Upper lobe of left lung (tissue), 6 donors: ENCODE measurements around the gene VPS36. TPM values are rescaled to one million over a fixed set of nuclear protein-coding genes. Genes with fewer than 3 reads are reported as not detected.

Source experiments
- ATAC-seq, 2 donors: fragments of 200-7000 bp; cut with Tn5 transposase; one replicate each; pipeline ENCODE4 v1.9.1; 2022; ENCODE audit warnings: mild to moderate bottlenecking in 2 of 2, moderate library complexity in 2 of 2; ENCODE audit not compliant: low FRiP score in 2 of 2
- DNase-seq, 2 donors: peaks; one replicate each; pipeline ENCODE4 v3.0.0-alpha.2; 2019 to 2020
- H3K27ac ChIP-seq, 4 donors: fragments of 200-600 bp; sonication (generic); one replicate each; pipeline ENCODE4 v1.5.1; 2016 to 2019
- H3K27me3 ChIP-seq, 4 donors: fragments of 200-600 bp; sonication (generic); one replicate each; pipeline ENCODE4 v1.5.1; 2017 to 2019
- H3K36me3 ChIP-seq, 4 donors: fragments of 200-600 bp; sonication (generic); one replicate each; pipeline ENCODE4 v1.5.1; 2016 to 2019
- H3K4me1 ChIP-seq, 4 donors: fragments of 200-600 bp; sonication (generic); one replicate each; pipeline ENCODE4 v1.5.1; 2018 to 2019
- H3K4me3 ChIP-seq, 4 donors: fragments of 200-600 bp; sonication (generic); one replicate each; pipeline ENCODE4 v1.5.1; 2017 to 2019; ENCODE audit warnings: mild to moderate bottlenecking in 2 of 4, moderate library complexity in 1 of 4
- H3K9me3 ChIP-seq, 4 donors: fragments of 200-600 bp; sonication (generic); one replicate each; pipeline ENCODE4 v1.5.1; 2018 to 2019
- EP300 ChIP-seq, 4 donors: sonication (generic); formaldehyde crosslinking; IDR thresholded peaks; one replicate each; pipeline ENCODE4 v1.5.1; 2017; ENCODE audit warnings: antibody characterized with exemption in 4 of 4, control low read depth in 2 of 4
- POLR2A ChIP-seq, 4 donors: fragments of 450-650 bp; IDR thresholded peaks; one replicate each; pipeline ENCODE4 v1.5.1; 2016 to 2017; ENCODE audit warnings: antibody characterized with exemption in 4 of 4, mild to moderate bottlenecking in 2 of 4
- POLR2AphosphoS5 ChIP-seq, 2 donors: sonication (generic); formaldehyde crosslinking; IDR thresholded peaks; one replicate each; pipeline ENCODE4 v1.5.1; 2017; ENCODE audit warnings: antibody characterized with exemption in 2 of 2
- whole genome bisulfite sequencing, 2 donors: methylation state at CpG; one replicate each; pipeline ENCODE4 v1.1.5; 2017 to 2018; 5-methylcytosine and 5-hydroxymethylcytosine counted together
- total RNA-seq, 6 donors: library from RNA; depleted of rRNA in 4 of 6; stranded (reverse); fragments of >200 nt in 4 of 6; gene quantifications; one replicate each; pipeline versions ENCODE4 v1.1.0 to v1.2.1, GENCODE V29; 2016 to 2021
- TF ChIP-seq, protein P1 (sequence below), 6 experiments: fragments of 450-650 bp in 4 of 6; fragments of 200-600 bp in 2 of 6; sonication (generic) in 2 of 6; IDR thresholded peaks; one replicate each; pipeline ENCODE4 v1.5.1; 2016 to 2019; ENCODE audit warnings: antibody characterized with exemption in 6 of 6
- donor health status: DM: no; HTN: no; CAD: no; lungs with moderate emphysema.
- donor health status: DM: no; HTN: yes; CAD: no; lungs with severe emphysema.

The VPS36 gene
- total RNA-seq, 6 donors from 2014 or later: 32.1 to 78.6 (median 37.7) TPM

- 58 to 59% methylated on average over 4 of the region's 4 CpGs for WGBS, 2 donors
- peak overlapping the region; percentile 68 to 86 (median 74) for H3K27ac ChIP-seq
- H3K4me3 ChIP-seq: peak overlapping the region in 3 of 4 donors; percentile 50 to 60 (median 59)
Measured at GRCh38 chr13:52406629-52407028, 43.8 kb downstream of the VPS36 start.

DNA sequence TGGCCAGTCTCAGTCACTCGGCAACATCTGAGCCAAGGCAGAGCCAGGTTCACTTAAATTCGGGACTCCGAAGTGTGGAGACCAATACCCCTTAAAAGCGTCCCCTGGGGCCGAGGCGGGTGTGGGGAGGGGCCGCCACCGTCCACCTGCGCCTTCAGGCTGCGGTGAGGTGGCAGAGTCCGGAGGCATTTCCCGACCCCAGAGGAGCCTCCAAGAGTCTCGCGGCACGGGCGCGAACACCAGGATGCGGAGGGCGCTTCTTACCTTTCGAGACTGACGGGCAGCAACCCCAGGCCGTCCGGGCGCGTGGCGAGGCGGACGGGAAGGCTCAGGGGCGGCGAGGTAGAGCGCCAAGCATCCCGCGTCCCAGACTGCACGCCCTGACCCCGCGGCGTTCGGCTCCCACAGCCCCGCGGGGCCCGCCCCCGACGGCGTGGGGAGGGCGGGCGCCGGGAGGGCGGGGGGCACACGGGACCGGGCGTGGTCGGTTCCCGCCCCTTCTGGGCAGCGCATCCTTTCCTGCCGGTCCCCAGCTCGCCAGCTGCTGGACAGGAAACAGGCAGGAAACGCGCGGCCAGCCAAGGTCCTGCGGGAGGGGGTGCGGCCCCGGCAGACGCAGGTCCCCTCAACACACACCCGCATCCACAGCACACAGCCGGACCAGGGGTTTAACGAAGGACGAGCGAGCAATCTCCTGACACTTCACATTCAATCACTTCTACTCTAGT is 44.5 kb downstream of the VPS36 start, which contains the start of gene THSD1:
THSD1 (minus strand) TSS at position 406 of the 728 bp plus-strand sequence. CDS start 3,572 bp downstream, outside the sequence.
- Histone ChIP-seq H3K27ac (peak within 1 kb of the TSS; percentile 68 to 86 (median 74)), H3K27me3 (peaks cover 0 to 4% (median 0%) of the 10 kb centered on the region in 4 donors), H3K4me1 (peaks cover 5 to 20% (median 16%) of the 10 kb centered on the region in 4 donors), H3K4me3 (peak within 1 kb of the TSS; percentile 50 to 60 (median 58)), H3K9me3 (no peaks in the 10 kb centered on the region), H3K36me3 (peaks cover 0 to 2% (median 0%) of the 10 kb centered on the region in 4 donors)
- WGBS, 2 donors: 1 to 2% methylated on average over 6 to 53 of the region's 68 CpGs
- peak; percentile 58 to 90 for DNase-seq
- TF ChIP-seq, protein P1, sequence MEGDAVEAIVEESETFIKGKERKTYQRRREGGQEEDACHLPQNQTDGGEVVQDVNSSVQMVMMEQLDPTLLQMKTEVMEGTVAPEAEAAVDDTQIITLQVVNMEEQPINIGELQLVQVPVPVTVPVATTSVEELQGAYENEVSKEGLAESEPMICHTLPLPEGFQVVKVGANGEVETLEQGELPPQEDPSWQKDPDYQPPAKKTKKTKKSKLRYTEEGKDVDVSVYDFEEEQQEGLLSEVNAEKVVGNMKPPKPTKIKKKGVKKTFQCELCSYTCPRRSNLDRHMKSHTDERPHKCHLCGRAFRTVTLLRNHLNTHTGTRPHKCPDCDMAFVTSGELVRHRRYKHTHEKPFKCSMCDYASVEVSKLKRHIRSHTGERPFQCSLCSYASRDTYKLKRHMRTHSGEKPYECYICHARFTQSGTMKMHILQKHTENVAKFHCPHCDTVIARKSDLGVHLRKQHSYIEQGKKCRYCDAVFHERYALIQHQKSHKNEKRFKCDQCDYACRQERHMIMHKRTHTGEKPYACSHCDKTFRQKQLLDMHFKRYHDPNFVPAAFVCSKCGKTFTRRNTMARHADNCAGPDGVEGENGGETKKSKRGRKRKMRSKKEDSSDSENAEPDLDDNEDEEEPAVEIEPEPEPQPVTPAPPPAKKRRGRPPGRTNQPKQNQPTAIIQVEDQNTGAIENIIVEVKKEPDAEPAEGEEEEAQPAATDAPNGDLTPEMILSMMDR (IDR thresholded peaks at IDR 0.05): peak in 1 of 6 experiments; percentile 4
- TF ChIP-seq POLR2A (IDR thresholded peaks at IDR 0.05): peak in 2 of 4 donors; percentile 32 to 41
- TF ChIP-seq EP300 (IDR thresholded peaks at IDR 0.05): peak in 2 of 4 donors; percentile 29 to 70
- TF ChIP-seq POLR2AphosphoS5 (IDR thresholded peaks at IDR 0.05): peak; percentile 76 to 84
- peak; percentile 81 to 94 for ATAC-seq

More at GRCh38 chr13:52406629-52407028, 43.8 kb downstream of the VPS36 start:
- DNase-seq (no peak), ATAC-seq (no peak)
- TF ChIP-seq, protein P1 (IDR thresholded peaks at IDR 0.05): no peak
- no peak for TF ChIP-seq POLR2A (IDR thresholded peaks at IDR 0.05)
- TF ChIP-seq EP300 (IDR thresholded peaks at IDR 0.05): no peak
- TF ChIP-seq POLR2AphosphoS5 (IDR thresholded peaks at IDR 0.05): no peak
- Histone ChIP-seq H3K9me3 (no peaks in the 10 kb centered on the region), H3K36me3 (peaks cover 0 to 4% (median 0%) of the 10 kb centered on the region in 4 donors), H3K27me3 (peaks cover 0 to 4% (median 0%) of the 10 kb centered on the region in 4 donors), H3K4me1 (peaks cover 5 to 17% (median 14%) of the 10 kb centered on the region in 4 donors)

DNA sequence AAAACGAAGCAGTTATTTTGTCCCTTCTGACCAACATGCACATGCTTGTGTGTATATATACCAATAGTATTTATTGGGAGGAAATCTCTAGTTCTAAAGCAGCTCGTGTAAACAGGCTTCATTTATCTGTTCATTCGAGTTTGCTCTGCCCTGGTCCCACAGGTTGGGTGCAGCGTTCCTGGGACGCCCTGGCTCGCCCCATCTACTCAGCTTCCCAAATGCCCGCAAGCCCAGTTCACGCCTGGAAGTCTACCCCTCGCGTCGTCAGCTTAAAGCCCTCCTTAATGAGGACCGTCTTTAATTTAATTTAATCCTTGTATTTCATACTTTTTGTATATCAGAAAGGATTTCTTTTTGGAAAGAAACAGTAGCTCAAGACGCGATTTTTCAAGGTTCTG is 45.1 kb downstream of the VPS36 start:
- H3K27ac ChIP-seq: peak overlapping the region; percentile 68 to 86 (median 74)
- ATAC-seq (peak in 1 of 2 donors; percentile 59), DNase-seq (no peak)
- H3K4me1 ChIP-seq: peaks cover 5 to 21% (median 16%) of the 10 kb centered on the region in 4 donors
- H3K27me3 ChIP-seq: peaks cover 0 to 4% (median 0%) of the 10 kb centered on the region in 4 donors
- H3K4me3 ChIP-seq: peak overlapping the region; percentile 50 to 60 (median 58)
- 4 to 10% methylated on average over 14 of the region's 14 CpGs for WGBS, 2 donors
- no peaks in the 10 kb centered on the region for H3K36me3 ChIP-seq
- no peak for TF ChIP-seq POLR2AphosphoS5 (IDR thresholded peaks at IDR 0.05)
- TF ChIP-seq POLR2A (IDR thresholded peaks at IDR 0.05): no peak
- TF ChIP-seq, protein P1 (IDR thresholded peaks at IDR 0.05): no peak
- no peak for TF ChIP-seq EP300 (IDR thresholded peaks at IDR 0.05)
- no peaks in the 10 kb centered on the region for H3K9me3 ChIP-seq

DNA sequence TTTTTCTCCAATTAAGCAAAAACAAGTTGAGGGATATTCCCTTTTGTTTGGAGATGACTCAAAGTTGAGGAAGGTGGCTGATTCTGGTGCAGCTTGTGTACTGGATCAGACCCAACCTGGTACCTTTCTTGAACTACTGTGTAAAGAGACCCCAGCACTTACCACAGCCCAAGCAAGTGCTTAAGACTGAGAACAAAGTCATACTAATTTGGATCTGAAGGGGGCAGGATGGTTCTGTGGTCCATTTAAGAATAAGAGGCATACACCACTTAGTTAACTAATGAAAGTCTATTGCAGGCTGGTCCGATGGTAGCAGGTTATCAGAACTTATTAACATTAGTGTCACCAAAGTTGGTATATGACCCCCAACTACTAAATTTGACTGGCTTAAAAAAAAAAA is 50.7 kb downstream of the VPS36 start:
- H3K9me3 ChIP-seq: no peaks in the 10 kb centered on the region
- DNase-seq (no peak), ATAC-seq (no peak)
- no peak for TF ChIP-seq EP300 (IDR thresholded peaks at IDR 0.05)
- TF ChIP-seq, protein P1 (IDR thresholded peaks at IDR 0.05): peak in 2 of 6 experiments; percentile 19 to 35
- no peak for TF ChIP-seq POLR2A (IDR thresholded peaks at IDR 0.05)
- no peak for TF ChIP-seq POLR2AphosphoS5 (IDR thresholded peaks at IDR 0.05)
- peaks cover 5 to 27% (median 10%) of the 10 kb centered on the region in 4 donors for H3K4me1 ChIP-seq
- H3K27ac ChIP-seq: peak overlapping the region in 1 of 4 donors; percentile 69
- H3K27me3 ChIP-seq: no peaks in the 10 kb centered on the region
- H3K4me3 ChIP-seq: no peak overlapping the region
- H3K36me3 ChIP-seq: no peaks in the 10 kb centered on the region
- 56 to 60% methylated on average over 1 of the region's 1 CpG for WGBS, 2 donors
